NCI-H524 treated with DMSO at 0.1 percent for 48 hours (cell line): Measurements from ENCODE around the gene KLHL25.
A peak's percentile ranks its signal among the peaks of the same experiment; 100 is the strongest.

Experiments
- DNase-seq: peaks from one replicate; lab custom pipeline; 2025; lab: John Stamatoyannopoulos, UW

Gene KLHL25

GRCh38 chr15:85746641-85747040 is 48.1 kb downstream of the KLHL25 start:
- no peak for DNase-seq

DNA sequence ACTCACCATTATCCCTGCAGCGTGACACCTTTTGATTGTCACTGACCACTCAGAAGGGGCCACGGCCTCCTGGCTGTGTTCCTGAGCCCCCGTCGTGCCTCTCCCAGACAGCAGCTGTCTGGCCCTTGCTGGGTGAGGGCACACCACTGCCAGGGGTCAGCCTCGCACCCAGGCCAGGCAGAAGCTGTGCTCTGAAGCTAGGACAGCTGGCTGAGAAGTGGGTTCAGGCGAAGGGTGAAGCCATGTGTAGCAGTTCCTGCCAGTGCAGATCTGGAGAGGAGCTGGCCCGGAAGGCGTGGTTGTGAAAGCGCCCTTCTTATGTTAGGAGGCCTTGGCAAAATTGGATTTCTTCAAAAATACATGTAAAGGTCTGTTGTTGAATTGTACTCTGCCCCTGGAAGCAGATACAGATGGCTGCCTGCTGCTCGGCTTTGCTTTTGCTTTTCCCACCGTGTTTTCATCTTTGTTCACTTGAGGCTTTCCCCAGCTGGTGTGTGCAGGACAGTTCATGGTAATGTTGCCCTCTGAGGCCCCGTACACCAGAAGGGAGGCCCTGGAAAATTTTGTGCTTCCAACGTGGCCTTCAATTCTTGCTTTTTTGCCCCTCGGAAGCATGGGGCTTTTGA is 49.1 kb downstream of the KLHL25 start:
- no peak for DNase-seq

- DNase-seq: no peak
These were observed 49.7 kb downstream of the KLHL25 start for GRCh38 chr15:85745023-85745422.

- DNase-seq: no peak
These were observed 50.1 kb downstream of the KLHL25 start for GRCh38 chr15:85744579-85744978.

DNA sequence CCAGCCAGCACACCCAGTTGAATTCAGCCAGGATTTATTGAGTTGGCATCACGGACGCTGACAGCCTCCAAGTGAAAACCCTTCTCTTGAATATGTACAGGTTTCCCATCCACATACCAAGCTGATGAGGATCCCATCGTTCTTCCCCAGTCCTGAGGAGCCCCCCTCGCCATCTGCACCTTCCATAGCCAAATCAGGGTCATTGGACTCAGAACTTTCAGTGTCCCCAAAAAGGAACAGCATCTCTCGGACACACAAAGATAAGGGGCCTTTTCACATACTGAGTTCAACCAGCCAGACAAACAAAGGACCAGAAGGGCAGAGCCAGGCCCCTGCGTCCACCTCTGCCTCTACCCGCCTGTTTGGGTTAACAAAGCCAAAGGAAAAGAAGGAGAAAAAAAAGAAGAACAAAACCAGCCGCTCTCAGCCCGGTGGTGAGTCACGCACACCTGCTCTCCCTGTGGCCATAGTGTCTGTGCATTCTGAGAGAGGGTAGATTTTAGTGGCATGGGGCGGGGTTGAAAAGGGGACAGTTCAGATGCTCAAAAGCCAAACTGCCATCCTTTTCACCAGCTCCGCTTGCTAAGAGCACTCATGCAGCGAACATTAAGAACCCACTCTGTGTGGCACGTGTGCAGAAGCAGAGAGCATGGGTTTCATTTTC is 51.2 kb downstream of the KLHL25 start:
- no peak for DNase-seq

GRCh38 chr15:85742186-85742821 is 52.4 kb downstream of the KLHL25 start:
- DNase-seq: no peak

- DNase-seq: no peak
These were observed 53.1 kb downstream of the KLHL25 start for GRCh38 chr15:85741662-85742061.

DNA sequence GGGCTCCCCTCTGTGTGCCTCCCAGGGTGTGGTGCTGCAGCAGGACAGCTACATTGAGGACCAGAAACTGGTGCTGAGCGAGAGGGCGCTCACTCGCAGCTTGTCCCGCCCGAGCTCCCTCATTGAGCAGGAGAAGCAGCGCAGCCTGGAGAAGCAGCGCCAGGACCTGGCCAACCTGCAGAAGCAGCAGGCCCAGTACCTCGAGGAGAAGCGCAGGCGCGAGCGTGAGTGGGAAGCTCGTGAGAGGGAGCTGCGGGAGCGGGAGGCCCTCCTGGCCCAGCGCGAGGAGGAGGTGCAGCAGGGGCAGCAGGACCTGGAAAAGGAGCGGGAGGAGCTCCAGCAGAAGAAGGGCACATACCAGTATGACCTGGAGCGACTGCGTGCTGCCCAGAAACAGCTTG is 53.7 kb downstream of the KLHL25 start:
- DNase-seq: no peak

DNA sequence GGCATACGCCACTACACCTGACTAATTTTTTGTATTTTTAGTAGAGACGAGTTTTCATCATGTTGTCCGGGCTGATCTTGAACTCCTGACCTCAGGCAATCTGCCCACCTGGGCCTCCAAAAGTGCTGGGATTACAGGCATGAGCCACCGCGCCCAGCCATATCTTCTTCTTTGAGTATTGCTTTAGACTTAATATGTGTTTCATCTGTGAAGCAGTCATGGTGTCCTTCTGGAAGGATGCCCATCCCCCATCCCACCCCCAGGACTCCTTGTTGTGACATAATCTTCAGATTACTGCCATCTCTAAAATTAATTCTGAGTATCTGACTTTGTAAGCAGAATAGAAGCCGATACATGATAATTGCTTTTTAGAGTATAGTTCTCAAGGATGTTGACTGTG is 57.7 kb downstream of the KLHL25 start:
- no peak for DNase-seq

GRCh38 chr15:85733416-85733815 is 61.3 kb downstream of the KLHL25 start:
- no peak for DNase-seq

DNA sequence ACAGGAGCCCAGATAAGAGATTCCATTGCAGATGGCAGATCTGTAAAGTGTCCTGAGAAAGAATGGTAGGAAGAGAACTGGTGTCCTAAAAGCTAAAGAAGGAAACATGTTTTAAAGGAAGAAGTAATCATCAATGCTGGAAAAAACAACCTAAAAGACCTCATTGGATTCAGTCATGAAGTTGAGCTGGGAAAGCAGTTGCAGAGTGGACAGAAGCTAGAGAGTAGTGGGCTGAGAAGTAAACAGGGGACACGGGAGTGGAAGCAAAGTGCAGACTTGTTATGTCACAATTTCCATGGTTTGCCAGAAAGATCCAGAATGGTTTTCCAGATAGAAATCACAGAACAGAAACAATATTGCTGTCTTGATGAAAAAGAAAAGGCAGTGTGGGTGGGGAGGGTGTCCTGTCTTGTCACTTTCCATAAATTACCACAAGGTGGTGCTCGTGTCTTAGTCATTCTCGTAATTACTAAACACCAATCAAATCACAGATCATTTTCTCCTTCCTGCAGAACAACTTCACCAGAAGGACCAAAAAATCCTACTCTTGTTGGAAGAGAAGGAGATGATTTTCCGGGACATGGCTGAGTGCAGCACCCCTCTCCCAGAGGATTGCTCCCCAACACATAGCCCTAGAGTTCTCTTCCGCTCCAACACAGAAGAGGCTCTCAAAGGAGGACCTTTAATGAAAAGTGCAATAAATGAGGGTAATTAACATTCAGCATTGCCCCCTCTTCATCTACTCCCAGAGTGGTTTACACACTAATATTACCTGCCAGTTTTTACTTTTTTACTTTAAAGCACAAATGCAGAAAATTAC is 64.5 kb downstream of the KLHL25 start:
- DNase-seq: peak; percentile 18

DNA sequence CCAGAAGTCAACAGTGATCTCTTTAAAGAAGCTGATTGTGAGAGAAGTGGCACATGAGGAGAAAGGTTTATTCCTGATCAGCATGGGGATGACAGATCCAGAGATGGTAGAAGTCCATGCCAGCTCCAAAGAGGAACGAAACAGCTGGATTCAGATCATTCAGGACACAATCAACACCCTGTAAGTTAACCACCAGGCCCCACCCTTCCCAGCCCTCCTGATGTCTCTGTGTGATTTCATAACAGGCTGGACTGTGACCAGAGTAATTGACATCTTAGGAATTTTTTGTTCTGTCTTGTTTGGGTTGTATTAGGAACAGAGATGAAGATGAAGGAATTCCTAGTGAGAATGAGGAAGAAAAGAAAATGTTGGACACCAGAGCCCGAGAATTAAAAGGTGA is 67.7 kb downstream of the KLHL25 start:
- DNase-seq: no peak

GRCh38 chr15:85726454-85726853 is 68.3 kb downstream of the KLHL25 start:
- DNase-seq: no peak

DNA sequence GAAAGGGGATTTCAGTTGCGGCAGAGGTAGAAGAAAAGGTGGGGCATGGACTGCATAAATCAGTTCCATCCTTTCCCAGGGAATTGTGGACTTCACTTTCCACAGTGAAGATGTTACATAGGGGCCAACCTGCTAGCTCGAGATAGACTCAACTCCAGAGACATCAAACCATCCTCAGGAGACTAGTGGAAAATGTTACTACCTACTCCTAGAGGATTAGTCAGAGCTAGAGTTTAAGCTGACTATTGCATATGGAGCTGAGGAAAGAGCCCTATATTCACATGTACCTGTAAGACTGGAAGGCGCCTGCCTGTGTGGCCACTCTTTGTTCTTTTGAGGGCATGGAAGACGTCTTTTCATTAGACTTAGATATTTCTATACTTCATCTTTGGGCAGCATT is 69.2 kb downstream of the KLHL25 start:
- no peak for DNase-seq

DNA sequence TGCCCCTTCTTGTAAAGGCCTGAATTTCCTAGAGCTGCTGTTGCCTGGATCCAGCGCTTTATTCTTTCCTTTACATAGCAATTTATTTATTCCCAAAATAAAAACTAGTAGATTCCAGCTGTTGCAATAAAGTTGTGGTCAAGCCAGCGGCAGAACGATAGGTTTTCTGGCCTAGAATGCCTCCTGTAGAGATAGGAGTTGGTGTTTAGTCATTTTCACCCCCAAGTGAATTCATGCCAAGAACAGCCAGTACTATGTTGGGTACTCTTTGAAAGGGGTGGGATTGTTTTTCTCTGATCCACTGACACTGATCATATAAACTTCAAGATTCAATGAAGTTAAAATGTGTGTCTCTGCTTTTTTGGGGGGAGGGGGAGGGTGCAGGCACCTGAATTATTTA is 69.7 kb downstream of the KLHL25 start:
- DNase-seq: no peak

GRCh38 chr15:85723960-85724945 is 70.5 kb downstream of the KLHL25 start:
- no peak for DNase-seq

DNA sequence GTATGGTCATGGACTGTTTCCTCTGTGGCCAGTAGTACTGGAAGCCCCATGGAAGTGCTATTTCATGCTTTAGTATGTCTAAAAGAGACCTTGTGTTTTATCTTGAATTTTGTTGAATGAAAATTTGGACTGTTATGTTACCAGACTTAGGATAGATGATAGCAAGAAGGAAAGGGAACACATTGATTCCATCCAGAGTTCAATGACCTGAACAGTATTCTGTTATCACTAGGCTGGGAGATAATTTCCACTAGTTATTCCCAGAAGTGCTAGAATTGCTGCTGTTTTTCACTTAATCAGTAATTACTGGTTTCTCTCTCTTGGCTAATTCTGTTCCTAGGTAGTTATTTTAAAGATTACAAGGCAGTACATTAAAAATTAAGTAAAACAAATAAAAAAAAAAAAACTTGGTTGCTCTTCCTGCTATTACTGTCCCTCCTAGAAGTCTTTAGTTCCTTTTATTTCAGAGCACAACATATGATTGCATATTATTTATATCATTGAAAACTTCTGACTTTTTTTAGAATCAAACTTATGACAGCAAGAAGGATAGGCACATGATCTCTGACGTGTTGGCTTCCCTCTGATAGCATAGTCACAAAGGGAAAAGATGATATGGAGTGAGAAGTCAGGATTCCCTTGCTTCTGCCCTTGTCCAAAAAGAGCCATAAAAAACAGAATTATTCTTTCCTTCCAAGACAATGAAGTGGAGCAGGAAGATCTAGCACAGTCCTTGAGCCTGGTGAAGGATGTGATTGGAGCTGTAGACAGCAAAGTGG is 72.2 kb downstream of the KLHL25 start:
- DNase-seq: no peak

DNA sequence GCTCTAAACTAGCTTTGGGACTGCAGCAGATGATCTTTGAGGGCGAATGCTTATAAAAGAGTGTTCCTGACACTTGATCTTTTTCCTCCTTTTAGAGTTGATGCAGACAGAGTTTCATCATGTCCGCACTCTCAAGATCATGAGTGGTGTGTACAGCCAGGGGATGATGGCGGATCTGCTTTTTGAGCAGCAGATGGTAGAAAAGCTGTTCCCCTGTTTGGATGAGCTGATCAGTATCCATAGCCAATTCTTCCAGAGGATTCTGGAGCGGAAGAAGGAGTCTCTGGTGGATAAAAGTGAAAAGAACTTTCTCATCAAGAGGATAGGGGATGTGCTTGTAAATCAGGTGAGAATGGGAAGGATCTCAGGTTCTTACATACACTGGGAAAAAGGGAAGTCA is 75.7 kb downstream of the KLHL25 start:
- peak; percentile 58 for DNase-seq

DNA sequence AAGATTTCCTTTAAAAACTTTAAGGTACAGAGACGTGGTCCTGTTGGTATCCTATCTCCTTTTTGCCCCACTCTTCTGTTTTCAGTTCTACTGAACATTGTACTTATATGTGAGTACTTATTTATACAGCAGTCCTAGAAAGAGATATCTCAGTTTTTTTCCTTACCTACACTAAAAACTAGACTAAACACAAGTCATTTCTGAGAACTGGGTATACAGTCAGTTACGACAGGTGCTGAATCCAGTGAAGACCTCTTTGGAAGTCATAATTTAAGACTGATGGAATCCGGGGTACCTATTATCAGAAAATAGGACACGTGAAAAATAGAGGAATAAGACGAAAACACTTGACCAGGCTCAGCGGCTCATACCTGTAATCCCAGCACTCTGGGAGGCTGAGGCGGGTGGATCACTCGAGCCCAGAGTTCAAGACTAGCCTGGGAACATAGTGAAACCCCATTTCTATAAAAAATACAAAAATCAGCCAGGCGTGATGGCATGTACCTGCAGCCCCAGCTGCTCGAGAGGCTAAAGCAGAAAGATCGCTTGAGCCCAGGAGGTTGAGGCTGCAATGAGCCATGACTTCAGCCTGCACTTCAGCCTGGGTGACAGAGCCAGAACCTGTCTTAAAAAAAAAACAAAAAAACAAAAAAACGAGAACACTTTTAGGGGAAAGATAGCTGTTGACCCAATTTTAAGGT is 76.3 kb downstream of the KLHL25 start:
- no peak for DNase-seq

DNA sequence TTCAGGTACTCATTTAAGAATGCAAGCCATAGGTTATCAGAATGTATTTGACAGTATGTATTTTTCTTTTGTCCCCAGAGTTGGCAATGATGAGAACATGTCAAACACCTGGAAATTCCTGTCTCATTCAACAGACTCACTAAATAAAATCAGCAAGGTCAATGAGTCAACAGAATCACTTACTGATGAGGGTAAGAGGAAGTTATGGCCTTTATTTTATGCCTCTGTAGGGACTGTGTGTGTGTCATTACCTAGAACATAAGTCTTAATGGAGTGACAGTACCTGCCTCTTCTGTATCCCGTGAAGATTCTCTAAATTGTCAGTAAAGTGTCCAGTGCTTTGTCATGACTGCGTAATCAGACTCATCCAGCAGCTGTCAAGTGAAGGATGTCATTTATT is 77.5 kb downstream of the KLHL25 start:
- no peak for DNase-seq
